NCI-H510A treated with DMSO at 0.1 percent for 48 hours (cell line): ENCODE data around the gene AMY2B.
"Not testable (repeated sequence)": the region's sequence is repeated elsewhere in the genome, so short reads cannot be mapped to it uniquely, and the experiment has no call there.

Source experiments
- DNase-seq: peaks from one replicate; lab custom pipeline; 2025; lab: John Stamatoyannopoulos, UW

AMY2B gene

GRCh38 chr1:103627436-103627835, 56.0 kb downstream of the AMY2B start:
- not testable (repeated sequence) for DNase-seq
